Stimulated activated CD4-positive, alpha-beta T cell treated with anti-CD3 and anti-CD28 coated beads, Interleukin-15, amount 100 ng/mL, for 1 hour (primary cell): Measurements from ENCODE around the gene TNRC6C.

Experiments
- DNase-seq, 2 donors: peaks; one replicate each; pipeline ENCODE4 v3.0.0-alpha.2; 2020; ENCODE audit warnings: low read depth in 1 of 2, low spot score in 1 of 2

Gene TNRC6C

DNA sequence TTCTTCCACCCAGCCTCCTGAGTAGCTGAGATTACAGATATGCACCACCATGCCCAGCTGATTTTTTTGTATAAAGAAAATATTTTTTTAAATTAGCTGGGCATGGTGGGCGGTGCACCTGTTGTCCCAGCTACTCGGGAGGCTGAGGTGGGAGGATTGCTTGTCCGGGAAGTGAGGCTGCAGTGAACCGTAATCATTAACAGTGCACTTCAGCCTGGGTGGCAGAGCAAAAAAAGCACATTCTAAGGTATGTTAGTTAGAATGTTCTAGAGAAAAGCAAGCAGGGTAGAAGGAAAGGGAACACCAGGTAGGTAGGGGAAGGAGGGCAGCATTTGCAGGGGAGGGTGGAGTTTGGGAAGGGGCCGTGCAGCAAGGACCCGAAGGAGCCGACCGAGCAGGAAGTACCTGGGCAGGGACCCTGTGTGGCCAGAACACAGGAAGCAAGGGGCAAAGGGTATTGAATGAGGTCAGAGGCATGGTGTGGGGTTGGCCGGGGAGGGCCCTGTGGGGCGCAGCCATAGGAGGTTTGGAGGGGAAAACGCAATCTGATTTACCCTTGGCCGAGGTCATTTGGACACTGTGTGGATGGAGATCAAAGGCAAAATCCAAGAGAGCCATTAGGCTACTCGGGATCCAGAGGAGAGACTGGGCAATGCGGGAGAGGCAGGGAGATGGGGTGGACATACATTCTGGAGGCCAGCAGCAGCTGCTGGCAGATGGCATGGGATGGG lies 189.9 kb downstream of the TNRC6C start:
- no peak for DNase-seq

DNA sequence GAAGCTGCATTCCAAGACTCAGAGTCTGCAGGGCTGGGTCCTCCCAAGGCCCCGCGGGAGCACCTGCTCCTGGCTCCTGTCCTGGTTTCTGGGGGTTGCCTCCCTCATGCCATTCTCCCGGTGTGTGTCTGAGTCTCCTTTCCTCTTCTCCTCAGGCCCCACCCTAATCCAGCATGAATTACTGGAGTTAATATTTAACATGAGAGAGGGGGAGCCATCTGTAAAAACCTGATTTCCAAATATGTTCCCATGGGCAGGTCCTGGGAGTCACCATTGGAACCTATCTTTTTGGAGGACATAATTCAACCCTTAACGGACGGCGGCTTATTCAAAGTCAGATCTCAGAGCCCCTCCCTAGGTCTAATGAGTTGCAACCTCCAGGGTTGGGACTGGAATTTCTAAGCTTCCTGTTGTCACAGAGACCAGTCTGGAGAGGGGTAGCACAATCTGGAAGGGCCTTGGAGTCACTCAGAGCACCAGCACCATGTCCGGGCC lies 193.1 kb downstream of the TNRC6C start:
- no peak for DNase-seq

DNA sequence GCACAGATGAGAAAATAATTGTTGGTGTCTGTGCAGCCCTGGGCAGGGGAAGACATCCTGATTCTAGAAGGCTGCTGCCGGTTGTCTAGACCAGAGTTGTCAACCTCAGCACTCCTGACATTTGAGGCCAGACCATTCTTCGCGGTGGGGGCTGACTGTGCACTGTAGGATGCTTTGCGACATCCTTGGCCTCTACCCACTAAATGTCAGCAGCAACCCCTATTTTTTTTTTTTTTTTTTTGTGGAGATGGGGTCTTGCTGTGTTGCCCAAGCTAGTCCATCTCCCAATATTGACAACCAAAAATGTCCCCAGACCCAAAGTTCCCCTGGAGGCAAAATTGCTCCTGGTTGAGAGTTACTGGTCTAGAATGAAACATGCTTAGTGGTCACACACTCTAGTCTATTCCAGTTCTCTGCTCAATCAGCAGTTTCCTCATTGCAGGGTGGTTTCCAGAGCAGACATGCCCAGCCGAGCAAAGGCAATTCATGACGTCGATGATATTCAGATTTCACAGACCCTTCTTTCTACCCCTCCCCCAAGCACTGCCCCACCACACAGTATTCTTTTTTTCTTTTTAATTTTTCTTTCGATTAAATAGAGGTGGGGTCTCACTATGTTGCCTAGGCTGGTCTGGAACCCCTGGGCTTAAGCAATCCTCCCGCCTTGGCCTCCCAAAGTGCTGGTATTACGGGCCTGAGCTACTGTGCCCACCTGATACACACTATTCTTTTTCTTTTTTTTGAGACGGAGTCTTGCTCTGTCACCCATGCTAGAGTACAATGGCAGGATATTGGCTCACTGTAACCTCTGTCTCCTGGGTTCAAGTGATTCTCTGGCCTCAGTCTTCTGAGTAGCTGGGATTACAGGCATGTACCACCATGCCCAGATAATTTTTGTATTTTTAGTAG lies 196.7 kb downstream of the TNRC6C start:
- DNase-seq: no peak
